Glomerular visceral epithelial cell (primary cell): ENCODE data around the gene ADAMTS17.

Experiments
- DNase-seq: peaks from one replicate; pipeline ENCODE4 v3.0.0-alpha.2; 2016; ENCODE audit errors: extremely low spot score

ADAMTS17 gene

GRCh38 chr15:100053474-100054121 is 288.2 kb downstream of the ADAMTS17 start:
- no peak for DNase-seq

GRCh38 chr15:100052716-100053473 is 288.9 kb downstream of the ADAMTS17 start:
- no peak for DNase-seq

- no peak for DNase-seq
These were observed 290.6 kb downstream of the ADAMTS17 start for GRCh38 chr15:100050877-100051786.

GRCh38 chr15:100049936-100050876 is 291.6 kb downstream of the ADAMTS17 start:
- no peak for DNase-seq

- DNase-seq, result no peak
These were observed 292.3 kb downstream of the ADAMTS17 start for GRCh38 chr15:100049483-100049882.

GRCh38 chr15:100048736-100049135 is 293.0 kb downstream of the ADAMTS17 start:
- DNase-seq, result no peak

GRCh38 chr15:100043692-100044091 is 298.1 kb downstream of the ADAMTS17 start:
- DNase-seq, result no peak

- DNase-seq, result no peak
These were observed 298.6 kb downstream of the ADAMTS17 start for GRCh38 chr15:100043068-100043641.

GRCh38 chr15:100042558-100042957 is 299.2 kb downstream of the ADAMTS17 start:
- no peak for DNase-seq

- no peak for DNase-seq
These were observed 300.5 kb downstream of the ADAMTS17 start for GRCh38 chr15:100041127-100041828.

GRCh38 chr15:100039994-100040393 is 301.8 kb downstream of the ADAMTS17 start:
- no peak for DNase-seq

GRCh38 chr15:100038736-100039135 is 303.0 kb downstream of the ADAMTS17 start:
- no peak for DNase-seq

- no peak for DNase-seq
These were observed 303.9 kb downstream of the ADAMTS17 start for GRCh38 chr15:100037901-100038300.

GRCh38 chr15:100036015-100036414 is 305.8 kb downstream of the ADAMTS17 start:
- DNase-seq, result no peak

- no peak for DNase-seq
These were observed 307.6 kb downstream of the ADAMTS17 start for GRCh38 chr15:100034191-100034590.

- no peak for DNase-seq
These were observed 308.5 kb downstream of the ADAMTS17 start for GRCh38 chr15:100033140-100033857.

- no peak for DNase-seq
These were observed 309.3 kb downstream of the ADAMTS17 start for GRCh38 chr15:100032358-100033085.

- no peak for DNase-seq
These were observed 310.0 kb downstream of the ADAMTS17 start for GRCh38 chr15:100031665-100032357.
